ENCODE results near the gene CIDEA. TPM values are rescaled to one million over a fixed set of nuclear protein-coding genes. Genes with fewer than 3 reads are reported as not detected.

CIDEA gene
- total RNA-seq, 1 donor from 2014 or later = not detected

- Mint-ChIP-seq H3K9me3 (ENCODE audit: unreplicated experiment) (no peaks in the 10 kb centered on the region), H3K4me1 (ENCODE audit: unreplicated experiment) (peaks cover 52% of the 10 kb centered on the region), H3K4me3 (ENCODE audit: unreplicated experiment) (no peak overlapping the region), H3K27ac (ENCODE audit: unreplicated experiment) (no peak overlapping the region), H3K27me3 (ENCODE audit: unreplicated experiment) (no peaks in the 10 kb centered on the region), H3K36me3 (ENCODE audit: unreplicated experiment) (no peaks in the 10 kb centered on the region)
- DNase-seq (ENCODE audit: extremely low spot score, unreplicated experiment) = no peak
- TF ChIP-seq CTCF (IDR thresholded peaks at IDR 0.05) = peak; percentile 33
These were observed 29.1 kb downstream of the CIDEA start for GRCh38 chr18:12283256-12283655.

DNA sequence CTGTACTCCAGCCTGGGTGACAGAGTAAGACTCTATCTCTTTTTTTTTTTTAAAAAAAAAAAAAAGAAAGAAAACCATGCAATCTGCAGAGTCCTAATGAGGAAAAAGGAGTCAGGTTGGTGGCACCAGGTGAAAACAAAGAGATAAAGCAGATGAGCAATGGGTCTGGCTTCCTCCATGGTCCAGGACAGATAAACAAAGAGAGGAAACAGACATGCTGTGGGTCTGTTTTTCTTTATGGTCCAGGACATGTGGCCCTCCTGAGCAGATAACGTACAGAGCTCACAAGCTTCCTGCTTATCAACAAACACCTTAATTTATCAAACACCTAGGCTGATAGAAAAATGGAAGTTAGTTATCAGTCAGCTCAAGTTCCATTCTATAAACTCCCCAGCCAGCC lies 29.5 kb downstream of the CIDEA start:
- H3K9me3 Mint-ChIP-seq (ENCODE audit: unreplicated experiment) = no peaks in the 10 kb centered on the region
- no peak for TF ChIP-seq CTCF (IDR thresholded peaks at IDR 0.05)
- peaks cover 52% of the 10 kb centered on the region for H3K4me1 Mint-ChIP-seq (ENCODE audit: unreplicated experiment)
- H3K36me3 Mint-ChIP-seq (ENCODE audit: unreplicated experiment) = no peaks in the 10 kb centered on the region
- H3K27me3 Mint-ChIP-seq (ENCODE audit: unreplicated experiment) = no peaks in the 10 kb centered on the region
- H3K4me3 Mint-ChIP-seq (ENCODE audit: unreplicated experiment) = no peak overlapping the region
- no peak for DNase-seq (ENCODE audit: extremely low spot score, unreplicated experiment)
- H3K27ac Mint-ChIP-seq (ENCODE audit: unreplicated experiment) = no peak overlapping the region

GRCh38 chr18:12287131-12287681 lies 33.0 kb downstream of the CIDEA start:
- TF ChIP-seq CTCF (IDR thresholded peaks at IDR 0.05) = no peak
- peak overlapping the region; percentile 81 for H3K4me3 Mint-ChIP-seq (ENCODE audit: unreplicated experiment)
- no peaks in the 10 kb centered on the region for H3K36me3 Mint-ChIP-seq (ENCODE audit: unreplicated experiment)
- no peak overlapping the region for H3K27ac Mint-ChIP-seq (ENCODE audit: unreplicated experiment)
- no peaks in the 10 kb centered on the region for H3K27me3 Mint-ChIP-seq (ENCODE audit: unreplicated experiment)
- no peaks in the 10 kb centered on the region for H3K9me3 Mint-ChIP-seq (ENCODE audit: unreplicated experiment)
- peaks cover 27% of the 10 kb centered on the region for H3K4me1 Mint-ChIP-seq (ENCODE audit: unreplicated experiment)
- no peak for DNase-seq (ENCODE audit: extremely low spot score, unreplicated experiment)

DNA sequence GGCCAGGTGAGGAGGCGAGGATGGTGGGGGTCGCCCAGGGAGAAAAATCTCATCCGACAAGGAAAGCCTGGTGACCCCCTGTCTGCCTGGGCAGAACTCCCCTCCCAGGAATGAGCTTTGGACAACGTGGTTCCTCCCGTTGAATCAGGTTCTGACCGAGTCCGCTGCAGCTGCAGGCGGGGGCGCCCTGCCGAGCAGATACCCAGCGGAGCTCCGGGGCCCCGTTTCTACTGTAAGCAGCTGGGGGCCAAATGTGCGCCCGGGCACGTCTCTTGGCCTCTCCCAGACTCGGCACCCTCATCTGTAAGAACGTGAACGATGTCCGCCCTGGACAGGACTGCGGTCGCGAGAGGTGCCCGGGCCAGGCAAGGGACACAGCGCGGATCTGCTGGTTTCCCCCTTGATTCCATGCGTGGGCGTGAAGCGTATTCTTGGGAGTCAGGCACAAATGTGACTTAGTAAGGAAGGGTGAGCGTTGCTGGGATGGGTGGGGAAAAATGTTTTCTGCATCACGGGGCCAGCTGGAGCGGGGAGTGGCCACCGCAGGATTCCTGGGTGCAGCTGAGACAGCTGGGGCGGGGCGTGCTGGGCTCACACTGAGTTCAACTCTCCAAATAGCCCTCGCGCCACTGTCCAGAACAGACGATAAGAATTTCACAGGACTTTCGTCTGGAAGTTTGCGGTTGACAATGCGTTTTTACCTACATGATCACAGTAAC lies 33.7 kb downstream of the CIDEA start:
- no peak for DNase-seq (ENCODE audit: extremely low spot score, unreplicated experiment)
- Mint-ChIP-seq H3K4me3 (ENCODE audit: unreplicated experiment) (peak overlapping the region; percentile 81), H3K27ac (ENCODE audit: unreplicated experiment) (peak overlapping the region; percentile 78), H3K9me3 (ENCODE audit: unreplicated experiment) (no peaks in the 10 kb centered on the region), H3K4me1 (ENCODE audit: unreplicated experiment) (peaks cover 21% of the 10 kb centered on the region), H3K27me3 (ENCODE audit: unreplicated experiment) (no peaks in the 10 kb centered on the region), H3K36me3 (ENCODE audit: unreplicated experiment) (no peaks in the 10 kb centered on the region)
- TF ChIP-seq CTCF (IDR thresholded peaks at IDR 0.05) = no peak

- no peaks in the 10 kb centered on the region for H3K27me3 Mint-ChIP-seq (ENCODE audit: unreplicated experiment)
- DNase-seq (ENCODE audit: extremely low spot score, unreplicated experiment) = no peak
- H3K4me3 Mint-ChIP-seq (ENCODE audit: unreplicated experiment) = peak overlapping the region; percentile 81
- no peaks in the 10 kb centered on the region for H3K36me3 Mint-ChIP-seq (ENCODE audit: unreplicated experiment)
- H3K9me3 Mint-ChIP-seq (ENCODE audit: unreplicated experiment) = no peaks in the 10 kb centered on the region
- peak overlapping the region; percentile 78 for H3K27ac Mint-ChIP-seq (ENCODE audit: unreplicated experiment)
- TF ChIP-seq CTCF (IDR thresholded peaks at IDR 0.05) = no peak
- H3K4me1 Mint-ChIP-seq (ENCODE audit: unreplicated experiment) = peaks cover 17% of the 10 kb centered on the region
These were observed 34.2 kb downstream of the CIDEA start for GRCh38 chr18:12288403-12288755.

Data from osteocyte (in vitro differentiated cells).